GF-D8 (cell line): ENCODE results near the gene KARS1.
A peak's percentile ranks its signal among the peaks of the same experiment; 100 is the strongest.

Source experiments
- DNase-seq: peaks from one replicate; lab custom pipeline; 2025; lab: John Stamatoyannopoulos, UW

The KARS1 gene

GRCh38 chr16:75647492-75648264 is at the start of gene KARS1, which contains the start of gene TERF2IP:
Gene KARS1, minus strand, starts transcription at chr16:75647665. Its CDS starts 26 bp downstream, at chr16:75647639.
Gene TERF2IP, plus strand, starts transcription at chr16:75647773. Its CDS starts 110 bp downstream, at chr16:75647883.
- peak; percentile 81 for DNase-seq

- no peak for DNase-seq
These were observed 48.2 kb upstream of the KARS1 start for GRCh38 chr16:75695708-75696107.

- no peak for DNase-seq
These were observed 39.9 kb upstream of the KARS1 start for GRCh38 chr16:75687361-75687760.

GRCh38 chr16:75682308-75682707 is 34.8 kb upstream of the KARS1 start:
- DNase-seq = no peak

GRCh38 chr16:75679366-75679765 is 31.9 kb upstream of the KARS1 start:
- DNase-seq = no peak

- DNase-seq = no peak
These were observed 29.4 kb upstream of the KARS1 start, which contains the start of gene CPHXL2 for GRCh38 chr16:75676909-75677308. Gene CPHXL2, minus strand, starts transcription at chr16:75677009. Its CDS starts 10 bp downstream, at chr16:75676999.

- DNase-seq = no peak
These were observed 20.0 kb upstream of the KARS1 start for GRCh38 chr16:75667503-75667902.

- no peak for DNase-seq
These were observed 13.3 kb upstream of the KARS1 start for GRCh38 chr16:75660726-75661302.

GRCh38 chr16:75660321-75660720 is 12.9 kb upstream of the KARS1 start:
- DNase-seq = no peak

- no peak for DNase-seq
These were observed 10.7 kb upstream of the KARS1 start for GRCh38 chr16:75658175-75658574.

GRCh38 chr16:75653922-75654321 is 6.5 kb upstream of the KARS1 start:
- no peak for DNase-seq

- peak; percentile 21 for DNase-seq
These were observed 1.0 kb upstream of the KARS1 start for GRCh38 chr16:75648265-75649076.

- no peak for DNase-seq
These were observed 363 bp downstream of the KARS1 start for GRCh38 chr16:75647112-75647491.

- no peak for DNase-seq
These were observed 3.0 kb downstream of the KARS1 start for GRCh38 chr16:75644240-75645012.

- DNase-seq = no peak
These were observed 6.9 kb downstream of the KARS1 start for GRCh38 chr16:75640598-75640997.

GRCh38 chr16:75635036-75635435 is 12.4 kb downstream of the KARS1 start:
- DNase-seq = no peak

- DNase-seq = no peak
These were observed 14.6 kb downstream of the KARS1 start for GRCh38 chr16:75632857-75633256.

- peak; percentile 12 for DNase-seq
These were observed 17.4 kb downstream of the KARS1 start for GRCh38 chr16:75630052-75630451.

- DNase-seq = no peak
These were observed 18.3 kb downstream of the KARS1 start for GRCh38 chr16:75629132-75629531.

GRCh38 chr16:75628351-75628750 is 19.1 kb downstream of the KARS1 start:
- DNase-seq = no peak

- DNase-seq = peak; percentile 92
These were observed 19.6 kb downstream of the KARS1 start for GRCh38 chr16:75627851-75628250.

GRCh38 chr16:75626806-75627205 is 20.7 kb downstream of the KARS1 start:
- no peak for DNase-seq
